Mesendoderm (in vitro differentiated cells): ENCODE results near the gene DCC.

Experiments
- DNase-seq: peaks from one replicate; pipeline ENCODE4 v3.0.0; 2013
- H2AK5ac ChIP-seq: 2 replicates; pipeline ENCODE4 v1.6.1; 2013; ENCODE audit warnings: low read length, inconsistent platforms
- H2BK120ac ChIP-seq: 2 replicates; pipeline ENCODE4 v1.6.1; 2013; ENCODE audit warnings: low read depth, mild to moderate bottlenecking, low read length, moderate library complexity, mixed read lengths
- H2BK15ac ChIP-seq: replicated peaks from 2 replicates; pipeline ENCODE4 v1.6.1; 2013; ENCODE audit warnings: low read depth, mild to moderate bottlenecking, moderate library complexity
- H2BK5ac ChIP-seq: 2 replicates; pipeline ENCODE4 v1.6.1; 2013; ENCODE audit warnings: low read length, inconsistent platforms
- H3K18ac ChIP-seq: 2 replicates; pipeline ENCODE4 v1.6.1; 2013; ENCODE audit warnings: mild to moderate bottlenecking, low read length, mixed read lengths
- H3K23ac ChIP-seq: one replicate; pipeline ENCODE4 v1.6.1; 2013; ENCODE audit warnings: low read length
- H3K27ac ChIP-seq: 2 replicates; pipeline ENCODE4 v1.5.1; 2013; ENCODE audit warnings: low read depth, mild to moderate bottlenecking, inconsistent platforms, low read length, moderate library complexity
- H3K27me3 ChIP-seq: 2 replicates; pipeline ENCODE4 v1.6.1; 2013; ENCODE audit warnings: low read length, control low read depth, mild to moderate bottlenecking, inconsistent platforms; ENCODE audit not compliant: insufficient read depth, poor library complexity
- H3K36me3 ChIP-seq: 2 replicates; pipeline ENCODE4 v1.6.1; 2013; ENCODE audit warnings: low read length, inconsistent platforms; ENCODE audit not compliant: control insufficient read depth, insufficient read depth
- H3K4ac ChIP-seq: one replicate; pipeline ENCODE4 v1.6.1; 2013; ENCODE audit warnings: low read depth, mild to moderate bottlenecking, low read length, moderate library complexity
- H3K4me1 ChIP-seq: 2 replicates; pipeline ENCODE4 v1.6.1; 2013; ENCODE audit warnings: low read depth, low read length, inconsistent platforms; ENCODE audit not compliant: control insufficient read depth
- H3K4me2 ChIP-seq: 2 replicates; pipeline ENCODE4 v1.6.1; 2013; ENCODE audit warnings: low read length
- H3K4me3 ChIP-seq: 2 replicates; pipeline ENCODE4 v1.5.1; 2013; ENCODE audit warnings: mild to moderate bottlenecking, low read length
- H3K56ac ChIP-seq: one replicate; pipeline ENCODE4 v1.6.1; 2013; ENCODE audit warnings: low read length
- H3K79me1 ChIP-seq: 2 replicates; pipeline ENCODE4 v1.6.1; 2013; ENCODE audit warnings: low read length, inconsistent platforms
- H3K79me2 ChIP-seq: 2 replicates; pipeline ENCODE4 v1.6.1; 2013; ENCODE audit warnings: mild to moderate bottlenecking, low read length; ENCODE audit not compliant: control insufficient read depth, insufficient read depth
- H3K9ac ChIP-seq: 2 replicates; pipeline ENCODE4 v1.6.1; 2013; ENCODE audit warnings: low read length, inconsistent platforms
- H4K5ac ChIP-seq: one replicate; pipeline ENCODE4 v1.6.1; 2013; ENCODE audit warnings: low read length
- H4K8ac ChIP-seq: one replicate; pipeline ENCODE4 v1.6.1; 2013; ENCODE audit warnings: low read depth, mild to moderate bottlenecking, control low read depth, low read length, moderate library complexity
- WGBS: extraction: QIAGEN DNeasy Blood & Tissue Kit; methylation state at CpG from one replicate; pipeline ENCODE4 v1.1.7; 2013; ENCODE audit warnings: low lambda C conversion rate, missing lambda C conversion rate; ENCODE audit not compliant: insufficient coverage; ENCODE audit errors: extremely low coverage; 5-methylcytosine and 5-hydroxymethylcytosine counted together

Gene DCC

GRCh38 chr18:53114441-53114840 lies 774.4 kb downstream of the DCC start:
- Histone ChIP-seq H2BK120ac (no peak overlapping the region), H3K23ac (no peak overlapping the region), H3K9ac (no peak overlapping the region), H3K4me3 (no peak overlapping the region), H3K79me1 (no peaks in the 10 kb centered on the region), H2BK15ac (no peak overlapping the region), H3K4me2 (no peak overlapping the region), H3K27me3 (no peaks in the 10 kb centered on the region), H2AK5ac (no peak overlapping the region), H4K8ac (no peak overlapping the region), H3K4me1 (no peaks in the 10 kb centered on the region), H3K18ac (no peak overlapping the region), H3K79me2 (no peaks in the 10 kb centered on the region), H2BK5ac (no peak overlapping the region), H3K36me3 (no peaks in the 10 kb centered on the region), H3K27ac (no peak overlapping the region), H3K56ac (no peak overlapping the region), H4K5ac (no peak overlapping the region), H3K4ac (no peak overlapping the region)
- DNase-seq: no peak
- no CpG with 5 or more reads among the region's 3 CpGs for WGBS

- no peak overlapping the region for H3K4me3 ChIP-seq
- peak; percentile 7 for DNase-seq
- no peak overlapping the region for H3K27ac ChIP-seq
- no peak overlapping the region for H3K18ac ChIP-seq
- no peaks in the 10 kb centered on the region for H3K4me1 ChIP-seq
- H3K79me2 ChIP-seq: no peaks in the 10 kb centered on the region
- H3K4me2 ChIP-seq: no peak overlapping the region
- H3K27me3 ChIP-seq: no peaks in the 10 kb centered on the region
- H4K8ac ChIP-seq: no peak overlapping the region
- H3K79me1 ChIP-seq: no peaks in the 10 kb centered on the region
- no peaks in the 10 kb centered on the region for H3K36me3 ChIP-seq
- no peak overlapping the region for H2AK5ac ChIP-seq
- H4K5ac ChIP-seq: no peak overlapping the region
- no peak overlapping the region for H2BK120ac ChIP-seq
- no CpG with 5 or more reads among the region's 10 CpGs for WGBS
- H3K9ac ChIP-seq: no peak overlapping the region
- H2BK15ac ChIP-seq: no peak overlapping the region
- H3K56ac ChIP-seq: no peak overlapping the region
- H3K23ac ChIP-seq: no peak overlapping the region
- H2BK5ac ChIP-seq: no peak overlapping the region
- H3K4ac ChIP-seq: no peak overlapping the region
Observed at GRCh38 chr18:53115876-53116585, 776.0 kb downstream of the DCC start.

- H3K79me2 ChIP-seq: no peaks in the 10 kb centered on the region
- H3K9ac ChIP-seq: no peak overlapping the region
- H3K27me3 ChIP-seq: no peaks in the 10 kb centered on the region
- H4K8ac ChIP-seq: no peak overlapping the region
- H2AK5ac ChIP-seq: no peak overlapping the region
- no peaks in the 10 kb centered on the region for H3K79me1 ChIP-seq
- H2BK15ac ChIP-seq: no peak overlapping the region
- H4K5ac ChIP-seq: no peak overlapping the region
- H3K4me3 ChIP-seq: no peak overlapping the region
- H3K23ac ChIP-seq: no peak overlapping the region
- no peak overlapping the region for H3K56ac ChIP-seq
- H3K4me2 ChIP-seq: no peak overlapping the region
- DNase-seq: no peak
- WGBS: no CpG with 5 or more reads among the region's 3 CpGs
- no peak overlapping the region for H3K18ac ChIP-seq
- H2BK120ac ChIP-seq: no peak overlapping the region
- no peak overlapping the region for H3K27ac ChIP-seq
- H3K4ac ChIP-seq: no peak overlapping the region
- H2BK5ac ChIP-seq: no peak overlapping the region
- no peaks in the 10 kb centered on the region for H3K4me1 ChIP-seq
- no peaks in the 10 kb centered on the region for H3K36me3 ChIP-seq
Observed at GRCh38 chr18:53117851-53118250, 777.9 kb downstream of the DCC start.

DNA sequence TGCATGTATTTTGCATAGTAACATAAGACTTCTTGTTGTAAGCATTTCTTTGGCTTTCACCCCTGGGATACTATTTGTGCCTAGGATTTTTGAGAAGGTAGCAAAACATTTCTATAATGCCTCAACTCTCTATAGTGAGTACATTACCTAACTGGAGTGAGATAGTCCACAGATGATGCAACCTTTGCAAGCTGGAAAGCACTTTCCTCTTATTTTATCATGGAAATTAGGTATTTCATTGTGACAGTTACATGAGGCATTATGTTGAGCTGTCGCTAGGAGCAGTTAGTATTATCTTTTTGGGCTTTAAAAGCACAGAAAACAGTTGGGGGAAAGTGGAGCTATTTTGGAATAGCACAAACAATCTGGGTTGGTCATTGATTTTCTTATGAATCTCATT lies 786.2 kb downstream of the DCC start:
- H3K23ac ChIP-seq: no peak overlapping the region
- no peaks in the 10 kb centered on the region for H3K79me1 ChIP-seq
- no peaks in the 10 kb centered on the region for H3K4me1 ChIP-seq
- H3K36me3 ChIP-seq: no peaks in the 10 kb centered on the region
- H3K4me3 ChIP-seq: no peak overlapping the region
- no peak overlapping the region for H4K5ac ChIP-seq
- H3K27ac ChIP-seq: no peak overlapping the region
- H2BK120ac ChIP-seq: no peak overlapping the region
- WGBS: no CpG with 5 or more reads among the region's 1 CpG
- H3K18ac ChIP-seq: no peak overlapping the region
- H2BK15ac ChIP-seq: no peak overlapping the region
- DNase-seq: no peak
- H3K9ac ChIP-seq: no peak overlapping the region
- H2AK5ac ChIP-seq: no peak overlapping the region
- H3K56ac ChIP-seq: no peak overlapping the region
- no peaks in the 10 kb centered on the region for H3K79me2 ChIP-seq
- H3K4ac ChIP-seq: no peak overlapping the region
- no peak overlapping the region for H3K4me2 ChIP-seq
- no peak overlapping the region for H4K8ac ChIP-seq
- H3K27me3 ChIP-seq: no peaks in the 10 kb centered on the region
- no peak overlapping the region for H2BK5ac ChIP-seq

DNA sequence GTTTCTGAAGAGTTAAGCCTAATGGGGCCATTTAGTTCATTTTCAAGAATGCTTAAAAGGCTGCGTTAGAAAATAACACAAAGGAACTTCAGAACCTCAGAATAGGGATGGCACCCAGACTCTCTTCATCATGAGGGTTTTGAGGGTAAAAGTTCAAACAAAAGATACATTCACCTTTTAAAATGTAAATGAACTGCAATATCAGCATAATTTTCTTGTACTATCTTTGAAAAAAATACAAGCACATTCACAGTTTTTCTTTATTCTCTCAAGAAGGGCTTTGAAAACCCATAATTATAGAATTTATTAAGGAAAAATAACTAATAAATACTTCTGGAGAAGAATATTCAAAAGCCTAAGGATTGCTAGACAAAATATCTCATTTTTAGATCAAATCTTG lies 791.0 kb downstream of the DCC start:
- Histone ChIP-seq H3K23ac (no peak overlapping the region), H4K8ac (no peak overlapping the region), H3K18ac (no peak overlapping the region), H3K9ac (no peak overlapping the region), H3K4me3 (no peak overlapping the region), H3K27me3 (no peaks in the 10 kb centered on the region), H3K4me2 (no peak overlapping the region), H3K79me2 (no peaks in the 10 kb centered on the region), H3K27ac (no peak overlapping the region), H3K36me3 (no peaks in the 10 kb centered on the region), H3K56ac (no peak overlapping the region), H3K4me1 (no peaks in the 10 kb centered on the region), H3K4ac (no peak overlapping the region), H3K79me1 (no peaks in the 10 kb centered on the region), H2BK15ac (no peak overlapping the region), H2AK5ac (no peak overlapping the region), H2BK120ac (no peak overlapping the region), H4K5ac (no peak overlapping the region), H2BK5ac (no peak overlapping the region)
- no CpG with 5 or more reads among the region's 1 CpG for WGBS
- no peak for DNase-seq

- Histone ChIP-seq H3K23ac (no peak overlapping the region), H4K5ac (no peak overlapping the region), H3K79me2 (no peaks in the 10 kb centered on the region), H2AK5ac (no peak overlapping the region), H3K4me1 (no peaks in the 10 kb centered on the region), H3K9ac (no peak overlapping the region), H3K27ac (no peak overlapping the region), H3K27me3 (no peaks in the 10 kb centered on the region), H3K18ac (no peak overlapping the region), H2BK5ac (no peak overlapping the region), H3K36me3 (no peaks in the 10 kb centered on the region), H2BK120ac (no peak overlapping the region), H3K4me2 (no peak overlapping the region), H2BK15ac (no peak overlapping the region), H3K4me3 (no peak overlapping the region), H3K79me1 (no peaks in the 10 kb centered on the region), H3K4ac (no peak overlapping the region), H3K56ac (no peak overlapping the region), H4K8ac (no peak overlapping the region)
- DNase-seq: no peak
- no CpG with 5 or more reads among the region's 3 CpGs for WGBS
Observed at GRCh38 chr18:53134711-53135110, 794.7 kb downstream of the DCC start.
